Peyer's patch (tissue), 4 donors: Measurements from ENCODE around the gene MYOM3.

Experiments
- POLR2A ChIP-seq, 2 donors: fragments of 450-650 bp; IDR thresholded peaks; one replicate each; pipeline ENCODE4 v1.5.1; 2017; ENCODE audit warnings: antibody characterized with exemption in 2 of 2, mild to moderate bottlenecking in 2 of 2, moderate library complexity in 2 of 2
- TF ChIP-seq, protein P1 (sequence below), 6 experiments: fragments of 450-650 bp in 4 of 6; fragments of 200-600 bp in 2 of 6; sonication (generic) in 1 of 6; IDR thresholded peaks; one replicate each; pipeline ENCODE4 v1.5.1; 2017 to 2019; ENCODE audit warnings: antibody characterized with exemption in 6 of 6, mild to moderate bottlenecking in 3 of 6, moderate library complexity in 1 of 6

GRCh38 chr1:24092979-24093378 lies 19.0 kb downstream of the MYOM3 start:
- TF ChIP-seq, protein P1, sequence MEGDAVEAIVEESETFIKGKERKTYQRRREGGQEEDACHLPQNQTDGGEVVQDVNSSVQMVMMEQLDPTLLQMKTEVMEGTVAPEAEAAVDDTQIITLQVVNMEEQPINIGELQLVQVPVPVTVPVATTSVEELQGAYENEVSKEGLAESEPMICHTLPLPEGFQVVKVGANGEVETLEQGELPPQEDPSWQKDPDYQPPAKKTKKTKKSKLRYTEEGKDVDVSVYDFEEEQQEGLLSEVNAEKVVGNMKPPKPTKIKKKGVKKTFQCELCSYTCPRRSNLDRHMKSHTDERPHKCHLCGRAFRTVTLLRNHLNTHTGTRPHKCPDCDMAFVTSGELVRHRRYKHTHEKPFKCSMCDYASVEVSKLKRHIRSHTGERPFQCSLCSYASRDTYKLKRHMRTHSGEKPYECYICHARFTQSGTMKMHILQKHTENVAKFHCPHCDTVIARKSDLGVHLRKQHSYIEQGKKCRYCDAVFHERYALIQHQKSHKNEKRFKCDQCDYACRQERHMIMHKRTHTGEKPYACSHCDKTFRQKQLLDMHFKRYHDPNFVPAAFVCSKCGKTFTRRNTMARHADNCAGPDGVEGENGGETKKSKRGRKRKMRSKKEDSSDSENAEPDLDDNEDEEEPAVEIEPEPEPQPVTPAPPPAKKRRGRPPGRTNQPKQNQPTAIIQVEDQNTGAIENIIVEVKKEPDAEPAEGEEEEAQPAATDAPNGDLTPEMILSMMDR (IDR thresholded peaks at IDR 0.05), result no peak
- TF ChIP-seq POLR2A (IDR thresholded peaks at IDR 0.05), result no peak
